ENCODE measurements around the gene ALG3. TPM values are rescaled to one million over a fixed set of nuclear protein-coding genes. Genes with fewer than 3 reads are reported as not detected.

The ALG3 gene
- total and polyA plus RNA-seq, 8 donors, result 14.1 to 26.5 (median 22.9) TPM

DNA sequence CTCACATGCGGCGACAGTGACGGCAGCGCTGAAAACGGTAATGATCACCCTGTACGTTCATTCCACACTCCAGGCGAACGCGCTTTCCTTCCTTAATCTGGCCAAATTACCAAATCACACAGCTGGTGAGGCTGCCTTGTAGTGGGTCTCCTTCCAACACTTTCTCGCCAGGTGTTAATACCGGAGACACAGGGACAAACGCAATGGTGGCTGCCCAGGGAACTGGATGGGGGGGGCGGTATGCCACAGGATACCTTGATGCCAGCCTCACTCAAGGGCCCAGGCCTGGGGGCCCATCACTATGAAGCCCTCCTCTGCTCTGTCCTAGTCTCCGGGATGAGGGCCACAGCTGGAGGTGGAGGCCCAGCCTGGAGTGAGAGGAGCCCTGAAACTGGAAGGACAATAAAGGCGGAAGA lies 14.0 kb upstream of the ALG3 start:
- WGBS, 2 donors, result 12 to 14% methylated on average over 15 of the region's 15 CpGs
- DNase-seq (no peak), FAIRE-seq (no peak), ATAC-seq (no peak)
- TF ChIP-seq, protein P1, sequence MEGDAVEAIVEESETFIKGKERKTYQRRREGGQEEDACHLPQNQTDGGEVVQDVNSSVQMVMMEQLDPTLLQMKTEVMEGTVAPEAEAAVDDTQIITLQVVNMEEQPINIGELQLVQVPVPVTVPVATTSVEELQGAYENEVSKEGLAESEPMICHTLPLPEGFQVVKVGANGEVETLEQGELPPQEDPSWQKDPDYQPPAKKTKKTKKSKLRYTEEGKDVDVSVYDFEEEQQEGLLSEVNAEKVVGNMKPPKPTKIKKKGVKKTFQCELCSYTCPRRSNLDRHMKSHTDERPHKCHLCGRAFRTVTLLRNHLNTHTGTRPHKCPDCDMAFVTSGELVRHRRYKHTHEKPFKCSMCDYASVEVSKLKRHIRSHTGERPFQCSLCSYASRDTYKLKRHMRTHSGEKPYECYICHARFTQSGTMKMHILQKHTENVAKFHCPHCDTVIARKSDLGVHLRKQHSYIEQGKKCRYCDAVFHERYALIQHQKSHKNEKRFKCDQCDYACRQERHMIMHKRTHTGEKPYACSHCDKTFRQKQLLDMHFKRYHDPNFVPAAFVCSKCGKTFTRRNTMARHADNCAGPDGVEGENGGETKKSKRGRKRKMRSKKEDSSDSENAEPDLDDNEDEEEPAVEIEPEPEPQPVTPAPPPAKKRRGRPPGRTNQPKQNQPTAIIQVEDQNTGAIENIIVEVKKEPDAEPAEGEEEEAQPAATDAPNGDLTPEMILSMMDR (IDR thresholded peaks at IDR 0.05), result no peak
- Histone ChIP-seq H3K27ac (peak overlapping the region; percentile 86 to 92 (median 90)), H3K36me3 (no peaks in the 10 kb centered on the region), H3K9me3 (no peaks in the 10 kb centered on the region), H3K4me1 (no peaks in the 10 kb centered on the region), H3K4me3 (peak overlapping the region in 2 of 4 donors; percentile 69 to 78), H3K27me3 (no peaks in the 10 kb centered on the region)
- intact Hi-C loops (cut with DNase I), result no loop called here

DNA sequence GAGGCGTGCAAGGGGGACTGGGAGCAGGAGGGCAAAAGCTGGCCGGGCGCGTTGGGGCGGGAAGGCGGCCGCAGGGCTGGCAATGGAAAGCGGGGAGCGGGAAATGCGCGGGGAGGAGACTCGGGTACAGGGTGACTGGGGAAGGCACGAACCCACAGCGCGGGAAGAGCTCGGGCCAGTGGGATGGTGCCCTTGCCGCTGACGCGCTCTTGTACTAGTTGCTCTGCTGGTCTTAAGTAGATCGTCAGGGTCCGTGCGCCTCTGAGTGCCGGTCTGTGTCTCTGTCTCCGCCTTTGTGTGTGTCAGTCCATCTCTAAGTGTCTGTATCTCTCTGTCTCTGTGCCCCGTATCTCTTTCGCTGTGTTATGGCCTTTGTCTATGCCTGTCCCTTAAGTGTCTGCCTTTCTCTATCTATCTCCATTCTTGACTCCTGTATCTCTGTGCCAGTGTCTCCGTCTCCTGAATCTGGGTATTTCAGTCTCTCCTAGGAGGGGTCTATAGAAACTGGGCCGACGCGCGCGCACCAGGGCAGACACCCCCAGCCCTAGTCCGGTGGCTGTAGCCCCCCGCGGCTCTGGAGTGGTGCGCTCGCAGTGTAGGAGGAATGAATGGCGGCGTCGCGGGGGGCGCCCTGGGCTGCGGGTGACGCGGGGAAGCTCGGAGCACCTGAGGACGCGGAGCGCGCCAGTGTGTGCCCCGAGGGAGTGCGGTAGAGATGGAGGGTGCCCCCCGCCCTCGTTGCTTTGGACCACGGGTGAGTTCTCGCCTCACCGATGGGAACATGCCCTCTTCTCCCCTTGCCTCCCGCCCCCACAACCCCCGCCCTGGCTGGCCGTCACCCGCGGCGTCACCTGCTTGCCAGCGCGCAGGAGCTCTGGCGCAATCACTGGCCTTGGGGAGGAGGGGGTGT lies 13.3 kb upstream of the ALG3 start:
- H3K27ac ChIP-seq, result peak overlapping the region; percentile 86 to 92 (median 90)
- H3K4me1 ChIP-seq, result no peaks in the 10 kb centered on the region
- 1 to 2% methylated on average over 51 to 66 of the region's 66 CpGs for WGBS, 2 donors
- peak; percentile 87 to 96 (median 94) for DNase-seq
- intact Hi-C loops (cut with DNase I), result no loop called here
- H3K9me3 ChIP-seq, result no peaks in the 10 kb centered on the region
- H3K36me3 ChIP-seq, result no peaks in the 10 kb centered on the region
- TF ChIP-seq, protein P1 (IDR thresholded peaks at IDR 0.05), result no peak
- ATAC-seq, result peak; percentile 71 to 79 (median 74)
- no peak for FAIRE-seq
- H3K27me3 ChIP-seq, result no peaks in the 10 kb centered on the region
- peak overlapping the region; percentile 18 to 78 (median 61) for H3K4me3 ChIP-seq

DNA sequence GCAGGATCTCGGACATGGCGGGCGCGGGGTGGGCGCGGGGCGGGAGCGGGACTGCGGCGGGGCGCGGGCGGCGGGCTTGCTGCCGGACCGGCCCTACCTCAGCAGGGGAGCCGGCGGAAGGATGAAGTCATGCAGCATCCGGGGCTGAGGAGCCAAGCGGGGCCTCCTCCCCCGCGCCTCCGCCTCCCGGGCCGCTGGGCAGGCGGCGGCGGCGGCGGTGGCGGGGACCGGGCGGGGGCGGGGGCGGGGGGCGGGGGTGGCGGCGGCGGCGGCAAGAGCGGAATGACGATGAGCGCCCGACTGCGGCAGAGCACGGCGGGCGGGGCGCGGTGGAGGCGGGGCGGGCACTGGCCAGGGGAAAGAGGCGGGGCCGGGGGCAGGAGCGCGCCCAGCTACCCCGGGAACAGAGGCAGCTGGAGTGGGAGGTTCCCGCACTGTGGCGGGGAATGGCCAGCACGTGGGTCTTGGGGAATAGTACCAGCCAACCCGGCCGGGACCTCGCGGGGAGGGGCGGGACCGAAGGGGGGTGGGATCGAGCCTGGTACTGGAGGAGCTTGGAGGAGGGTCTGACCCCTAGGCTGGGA lies 12.6 kb upstream of the ALG3 start, which contains the start of gene CAMK2N2:
TSS of gene CAMK2N2 (minus strand) at position 284 of the 584 bp plus-strand sequence. CDS start at position 16, 268 bp downstream.
- no peaks in the 10 kb centered on the region for H3K4me1 ChIP-seq
- no peaks in the 10 kb centered on the region for H3K36me3 ChIP-seq
- DNase-seq (peak; percentile 94 to 99 (median 98)), ATAC-seq (peak; percentile 78 to 91 (median 84)), FAIRE-seq (no peak)
- H3K27me3 ChIP-seq, result no peaks in the 10 kb centered on the region
- intact Hi-C loops (cut with DNase I), result no loop called here
- peak within 1 kb of the TSS; percentile 31 to 78 (median 61) for H3K4me3 ChIP-seq
- peak within 1 kb of the TSS; percentile 86 to 92 (median 90) for H3K27ac ChIP-seq
- TF ChIP-seq, protein P1 (IDR thresholded peaks at IDR 0.05), result no peak
- WGBS, 2 donors, result 1% methylated on average over 21 to 67 of the region's 67 CpGs
- no peaks in the 10 kb centered on the region for H3K9me3 ChIP-seq

DNA sequence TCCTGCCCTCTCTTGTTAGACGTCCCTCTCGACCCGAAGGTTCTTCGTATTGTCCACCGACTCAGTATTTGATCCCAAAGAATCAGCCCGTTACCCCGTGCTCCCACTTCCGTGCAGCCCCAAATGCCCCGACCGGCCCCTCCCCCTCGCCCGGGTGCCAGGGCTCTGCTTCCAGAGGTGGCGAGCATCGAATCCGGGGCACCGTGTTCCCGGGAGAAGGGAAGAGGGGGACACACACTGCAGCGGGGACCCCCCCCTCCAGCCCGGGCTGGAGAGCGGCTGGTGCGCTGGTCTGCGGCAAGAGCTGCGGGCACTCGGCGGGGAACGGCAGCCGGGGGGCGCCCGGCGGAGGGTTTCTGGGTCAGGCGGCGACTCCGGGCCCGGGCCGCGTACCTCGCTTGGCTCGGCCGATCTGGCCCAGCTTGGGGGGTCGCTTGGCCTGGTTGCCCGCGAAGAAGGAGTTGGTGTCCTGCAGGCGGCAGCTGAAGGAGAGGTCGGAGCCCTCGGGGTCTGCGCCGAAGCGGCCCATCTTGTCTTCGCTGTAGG lies 12.0 kb upstream of the ALG3 start:
- no peak for FAIRE-seq

More for the DNA sequence above, 12.0 kb upstream of the ALG3 start:
- intact Hi-C loops (cut with DNase I), result no loop called here
- H3K36me3 ChIP-seq, result no peaks in the 10 kb centered on the region
- no peaks in the 10 kb centered on the region for H3K9me3 ChIP-seq
- H3K27ac ChIP-seq, result peak overlapping the region; percentile 49 to 70 (median 59)
- ATAC-seq (peak in 1 of 4 donors; percentile 0), DNase-seq (peak; percentile 42 to 87 (median 68))
- no peaks in the 10 kb centered on the region for H3K27me3 ChIP-seq
- 1% methylated on average over 44 to 49 of the region's 49 CpGs for WGBS, 2 donors
- H3K4me3 ChIP-seq, result peak overlapping the region; percentile 31 to 78 (median 61)
- TF ChIP-seq, protein P1 (IDR thresholded peaks at IDR 0.05), result no peak
- no peaks in the 10 kb centered on the region for H3K4me1 ChIP-seq

Measured in pancreas (tissue), 10 donors.